Right lobe of liver (tissue), 4 donors: Measurements from ENCODE around the gene UVSSA.

Source experiments
- POLR2A ChIP-seq: fragments of 450-650 bp; IDR thresholded peaks from one replicate; pipeline ENCODE4 v1.6.1; 2017; ENCODE audit warnings: antibody characterized with exemption, mild to moderate bottlenecking
- TF ChIP-seq, protein P1 (sequence below), 4 donors: fragments of 200-600 bp in 3 of 4; fragments of 450-650 bp in 1 of 4; IDR thresholded peaks; one replicate each; pipeline versions ENCODE4 v1.5.1 to v1.8.0; 2016 to 2022; ENCODE audit warnings: antibody characterized with exemption in 4 of 4, mild to moderate bottlenecking in 2 of 4
- donor health status: DM: no; HTN: no; CAD: no.
- donor health status: DM: no; HTN: no; CAD: no.
- donor health status: DM: no; HTN: yes; CAD: no.

DNA sequence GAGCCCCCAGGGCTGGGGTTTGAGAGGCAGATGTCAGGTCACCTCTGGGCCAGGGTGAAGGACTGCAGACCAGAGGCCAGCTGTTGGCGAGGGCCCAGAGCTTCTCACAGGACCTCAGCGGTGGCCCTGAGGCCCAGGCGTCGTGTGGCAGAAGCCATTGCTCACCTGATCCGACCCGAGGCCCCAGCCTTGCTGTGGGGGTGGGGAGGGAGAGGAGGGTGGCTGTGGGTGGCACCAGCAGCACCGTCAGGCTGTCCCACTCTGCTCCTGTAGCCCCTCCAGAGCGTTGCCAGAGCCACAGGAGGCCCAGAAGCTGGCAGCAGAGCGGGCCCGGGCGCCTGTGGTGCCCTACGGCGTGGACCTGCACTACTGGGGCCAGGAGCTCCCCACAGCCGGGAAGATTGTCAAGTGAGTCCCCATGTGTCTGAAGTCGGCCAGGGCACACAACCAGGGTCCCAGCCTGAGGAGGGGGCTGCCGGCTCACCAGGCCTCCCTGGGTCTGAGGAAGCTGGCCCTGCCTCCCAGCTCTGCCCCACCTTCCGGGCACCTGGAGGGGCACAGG is 28.8 kb downstream of the UVSSA start:
- no peak for TF ChIP-seq POLR2A
- TF ChIP-seq, protein P1, sequence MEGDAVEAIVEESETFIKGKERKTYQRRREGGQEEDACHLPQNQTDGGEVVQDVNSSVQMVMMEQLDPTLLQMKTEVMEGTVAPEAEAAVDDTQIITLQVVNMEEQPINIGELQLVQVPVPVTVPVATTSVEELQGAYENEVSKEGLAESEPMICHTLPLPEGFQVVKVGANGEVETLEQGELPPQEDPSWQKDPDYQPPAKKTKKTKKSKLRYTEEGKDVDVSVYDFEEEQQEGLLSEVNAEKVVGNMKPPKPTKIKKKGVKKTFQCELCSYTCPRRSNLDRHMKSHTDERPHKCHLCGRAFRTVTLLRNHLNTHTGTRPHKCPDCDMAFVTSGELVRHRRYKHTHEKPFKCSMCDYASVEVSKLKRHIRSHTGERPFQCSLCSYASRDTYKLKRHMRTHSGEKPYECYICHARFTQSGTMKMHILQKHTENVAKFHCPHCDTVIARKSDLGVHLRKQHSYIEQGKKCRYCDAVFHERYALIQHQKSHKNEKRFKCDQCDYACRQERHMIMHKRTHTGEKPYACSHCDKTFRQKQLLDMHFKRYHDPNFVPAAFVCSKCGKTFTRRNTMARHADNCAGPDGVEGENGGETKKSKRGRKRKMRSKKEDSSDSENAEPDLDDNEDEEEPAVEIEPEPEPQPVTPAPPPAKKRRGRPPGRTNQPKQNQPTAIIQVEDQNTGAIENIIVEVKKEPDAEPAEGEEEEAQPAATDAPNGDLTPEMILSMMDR (IDR thresholded peaks at IDR 0.05) = no peak
